Trophoblast cell (in vitro differentiated cells and primary cell): ENCODE measurements around the gene ACAA1.
"Not testable (repeated sequence)": the region's sequence is repeated elsewhere in the genome, so short reads cannot be mapped to it uniquely, and the experiment has no call there.

Experiments
- DNase-seq, 2 donors: peaks; one replicate each; pipeline ENCODE4 v3.0.0-alpha.2; 2016
- H2AFZ ChIP-seq: 2 replicates; pipeline ENCODE4 v1.6.1; 2013; ENCODE audit warnings: low read length, moderate library complexity, mild to moderate bottlenecking; ENCODE audit not compliant: insufficient read depth, poor library complexity
- H2AK5ac ChIP-seq: 2 replicates; pipeline ENCODE4 v1.6.1; 2013; ENCODE audit warnings: mild to moderate bottlenecking, low read length
- H2BK120ac ChIP-seq: 2 replicates; pipeline ENCODE4 v1.6.1; 2013; ENCODE audit warnings: low read length, mild to moderate bottlenecking, moderate library complexity; ENCODE audit not compliant: insufficient read depth, poor library complexity
- H2BK12ac ChIP-seq: 2 replicates; pipeline ENCODE4 v1.6.1; 2013; ENCODE audit warnings: mild to moderate bottlenecking, low read length, moderate library complexity
- H2BK5ac ChIP-seq: 2 replicates; pipeline ENCODE4 v1.6.1; 2013; ENCODE audit warnings: low read length, low read depth, moderate library complexity, mild to moderate bottlenecking; ENCODE audit not compliant: poor library complexity
- H3K14ac ChIP-seq: 2 replicates; pipeline ENCODE4 v1.6.1; 2013; ENCODE audit warnings: mild to moderate bottlenecking, low read length
- H3K18ac ChIP-seq: 2 replicates; pipeline ENCODE4 v1.6.1; 2013; ENCODE audit warnings: mild to moderate bottlenecking, low read length
- H3K23ac ChIP-seq: 2 replicates; pipeline ENCODE4 v1.6.1; 2013; ENCODE audit warnings: low read length
- H3K27ac ChIP-seq: 2 replicates; pipeline ENCODE4 v1.5.1; 2013; ENCODE audit warnings: low read depth, mild to moderate bottlenecking, inconsistent platforms, low read length, moderate library complexity
- H3K27me3 ChIP-seq: 2 replicates; pipeline ENCODE4 v1.6.1; 2013; ENCODE audit warnings: inconsistent platforms, mild to moderate bottlenecking, low read length, moderate library complexity; ENCODE audit not compliant: insufficient read depth
- H3K36me3 ChIP-seq, 2 experiments: 1 replicate in 1 of 2; 2 replicates in 1 of 2; pipeline ENCODE4 v1.6.1; 2013; ENCODE audit warnings: low read length in 2 of 2, mild to moderate bottlenecking in 2 of 2, moderate library complexity in 1 of 2; ENCODE audit not compliant: insufficient read depth in 2 of 2, control insufficient read depth in 1 of 2
- H3K4ac ChIP-seq: 2 replicates; pipeline ENCODE4 v1.6.1; 2013; ENCODE audit warnings: low read depth, mild to moderate bottlenecking, low read length, moderate library complexity
- H3K4me1 ChIP-seq, 2 experiments: 1 replicate in 1 of 2; 2 replicates in 1 of 2; pipeline ENCODE4 v1.6.1; 2013; ENCODE audit warnings: low read length in 2 of 2, mild to moderate bottlenecking in 2 of 2, moderate library complexity in 1 of 2; ENCODE audit not compliant: insufficient read depth in 2 of 2, control insufficient read depth in 1 of 2
- H3K4me2 ChIP-seq: 2 replicates; pipeline ENCODE4 v1.6.1; 2013; ENCODE audit warnings: inconsistent platforms, mild to moderate bottlenecking, low read length, moderate library complexity
- H3K4me3 ChIP-seq: 2 replicates; pipeline ENCODE4 v1.5.1; 2013; ENCODE audit warnings: mild to moderate bottlenecking, low read depth, low read length, inconsistent platforms
- H3K79me1 ChIP-seq: one replicate; pipeline ENCODE4 v1.6.1; 2013; ENCODE audit warnings: low read length
- H3K79me2 ChIP-seq: 2 replicates; pipeline ENCODE4 v1.6.1; 2013; ENCODE audit warnings: low read length, mild to moderate bottlenecking; ENCODE audit not compliant: control insufficient read depth, insufficient read depth, poor library complexity
- H3K9ac ChIP-seq: 2 replicates; pipeline ENCODE4 v1.6.1; 2013; ENCODE audit warnings: mild to moderate bottlenecking, low read length
- H3K9me3 ChIP-seq: 2 replicates; pipeline ENCODE4 v1.6.1; 2013; ENCODE audit warnings: low read depth, mild to moderate bottlenecking, control low read depth, inconsistent platforms, low read length; ENCODE audit not compliant: insufficient read depth
- H4K12ac ChIP-seq: 2 replicates; pipeline ENCODE4 v1.6.1; 2013; ENCODE audit warnings: low read depth, mild to moderate bottlenecking, low read length, moderate library complexity
- H4K8ac ChIP-seq: 2 replicates; pipeline ENCODE4 v1.6.1; 2013; ENCODE audit warnings: low read depth, mild to moderate bottlenecking, low read length, moderate library complexity
- H4K91ac ChIP-seq: one replicate; pipeline ENCODE4 v1.6.1; 2013; ENCODE audit warnings: low read depth, mild to moderate bottlenecking, low read length, moderate library complexity
- WGBS: extraction: QIAGEN DNeasy Blood & Tissue Kit; methylation state at CpG from one replicate; pipeline ENCODE4 v1.1.7; 2013; ENCODE audit warnings: missing lambda C conversion rate; ENCODE audit not compliant: insufficient read length, insufficient coverage; ENCODE audit errors: extremely low coverage; 5-methylcytosine and 5-hydroxymethylcytosine counted together

Gene ACAA1

DNA sequence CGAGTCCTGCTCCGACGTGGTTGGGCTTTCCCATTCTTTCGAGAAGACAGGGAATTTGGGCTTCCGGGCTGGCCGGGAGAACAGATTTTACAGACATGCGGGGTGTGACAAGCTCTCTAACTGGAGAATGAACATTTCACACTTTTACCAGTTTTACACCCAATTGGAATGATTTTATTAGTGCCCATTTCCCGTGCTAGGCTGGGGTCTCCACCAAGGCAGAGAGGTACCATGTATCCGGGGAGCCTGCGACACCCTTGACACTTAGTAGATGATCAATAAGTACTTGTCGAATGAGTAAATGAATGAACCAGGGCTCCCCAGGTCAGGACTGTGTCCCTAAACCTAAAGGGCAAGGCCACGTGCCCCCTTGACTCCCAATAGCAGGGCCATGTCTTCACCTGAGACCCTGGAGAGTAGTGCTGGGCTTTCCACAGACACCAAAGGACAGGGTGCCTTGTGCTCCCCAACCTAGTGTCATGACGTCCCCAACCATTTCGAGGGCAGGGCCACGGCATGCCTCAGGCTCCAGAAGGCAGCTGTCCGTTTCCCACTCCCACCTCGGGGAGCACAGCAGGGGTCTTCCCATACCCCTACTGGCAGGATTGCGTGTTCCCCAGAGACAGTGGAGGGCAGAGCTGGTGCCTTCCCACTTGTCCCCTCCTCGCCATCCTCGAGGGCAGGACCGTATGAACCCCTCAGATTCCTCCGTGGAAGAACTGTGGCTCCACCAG lies 855 bp upstream of the ACAA1 start:
- Histone ChIP-seq H2BK12ac (peak overlapping the region; percentile 1), H3K36me3 (peaks cover 17 to 22% of the 10 kb centered on the region in 2 experiments), H3K4me1 (peaks cover 33 to 44% of the 10 kb centered on the region in 2 experiments), H3K4me3 (peak overlapping the region; percentile 71), H3K18ac (peak overlapping the region; percentile 71), H4K91ac (peak overlapping the region; percentile 97), H2AK5ac (peak overlapping the region; percentile 7), H3K27me3 (no peaks in the 10 kb centered on the region), H2AFZ (peak overlapping the region; percentile 98), H3K14ac (peak overlapping the region; percentile 96), H2BK5ac (peak overlapping the region; percentile 77), H2BK120ac (peak overlapping the region; percentile 94), H3K4ac (peak overlapping the region; percentile 57), H3K9me3 (no peaks in the 10 kb centered on the region), H3K79me2 (peaks cover 17% of the 10 kb centered on the region), H3K23ac (no peak overlapping the region), H4K12ac (peak overlapping the region; percentile 83), H4K8ac (peak overlapping the region; percentile 98), H3K27ac (peak overlapping the region; percentile 86), H3K9ac (peak overlapping the region; percentile 39), H3K4me2 (peak overlapping the region; percentile 58), H3K79me1 (peaks cover 30% of the 10 kb centered on the region)
- no CpG with 5 or more reads among the region's 22 CpGs for WGBS
- peak in 1 of 2 donors; percentile 74 for DNase-seq

DNA sequence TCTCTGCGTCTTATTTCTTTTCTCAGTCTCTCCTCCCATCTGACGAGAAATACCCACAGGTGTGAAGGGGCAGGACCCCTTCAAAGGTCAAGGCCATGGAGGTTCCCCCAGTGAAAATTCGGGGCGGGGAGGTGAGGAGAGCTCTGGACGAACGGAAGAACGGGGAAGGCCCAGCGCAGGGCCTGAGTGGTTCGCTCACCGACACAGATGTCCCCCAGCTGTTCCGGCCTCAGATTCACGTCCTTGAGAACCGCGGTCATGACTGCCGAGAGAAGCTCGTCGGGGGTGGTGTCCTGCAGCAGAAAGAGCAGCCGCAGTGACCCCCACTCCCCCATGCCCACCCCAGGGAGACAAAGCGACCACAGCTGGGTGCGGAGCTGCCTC lies 542 bp downstream of the ACAA1 start:
- H2AFZ ChIP-seq = no peak overlapping the region
- no peak for DNase-seq
- H3K18ac ChIP-seq = peak overlapping the region; percentile 13
- H3K36me3 ChIP-seq = peaks cover 17 to 20% of the 10 kb centered on the region in 2 experiments
- peak overlapping the region; percentile 80 for H3K4me2 ChIP-seq
- H3K79me1 ChIP-seq = peaks cover 33% of the 10 kb centered on the region
- H3K9ac ChIP-seq = peak overlapping the region; percentile 91
- H3K14ac ChIP-seq = peak overlapping the region; percentile 74
- H3K4ac ChIP-seq = peak overlapping the region; percentile 73
- H4K91ac ChIP-seq = peak overlapping the region; percentile 34
- peak overlapping the region; percentile 16 for H2BK120ac ChIP-seq
- no peaks in the 10 kb centered on the region for H3K9me3 ChIP-seq
- peak overlapping the region; percentile 59 for H4K8ac ChIP-seq
- no peak overlapping the region for H3K23ac ChIP-seq
- peak overlapping the region; percentile 5 for H4K12ac ChIP-seq
- H2BK5ac ChIP-seq = peak overlapping the region; percentile 32
- H3K79me2 ChIP-seq = peaks cover 17% of the 10 kb centered on the region
- peak overlapping the region; percentile 97 for H3K4me3 ChIP-seq
- no peaks in the 10 kb centered on the region for H3K27me3 ChIP-seq
- H2AK5ac ChIP-seq = no peak overlapping the region
- H3K27ac ChIP-seq = peak overlapping the region; percentile 60
- H3K4me1 ChIP-seq = peaks cover 39 to 52% of the 10 kb centered on the region in 2 experiments
- no peak overlapping the region for H2BK12ac ChIP-seq
- no CpG with 5 or more reads among the region's 20 CpGs for WGBS

DNA sequence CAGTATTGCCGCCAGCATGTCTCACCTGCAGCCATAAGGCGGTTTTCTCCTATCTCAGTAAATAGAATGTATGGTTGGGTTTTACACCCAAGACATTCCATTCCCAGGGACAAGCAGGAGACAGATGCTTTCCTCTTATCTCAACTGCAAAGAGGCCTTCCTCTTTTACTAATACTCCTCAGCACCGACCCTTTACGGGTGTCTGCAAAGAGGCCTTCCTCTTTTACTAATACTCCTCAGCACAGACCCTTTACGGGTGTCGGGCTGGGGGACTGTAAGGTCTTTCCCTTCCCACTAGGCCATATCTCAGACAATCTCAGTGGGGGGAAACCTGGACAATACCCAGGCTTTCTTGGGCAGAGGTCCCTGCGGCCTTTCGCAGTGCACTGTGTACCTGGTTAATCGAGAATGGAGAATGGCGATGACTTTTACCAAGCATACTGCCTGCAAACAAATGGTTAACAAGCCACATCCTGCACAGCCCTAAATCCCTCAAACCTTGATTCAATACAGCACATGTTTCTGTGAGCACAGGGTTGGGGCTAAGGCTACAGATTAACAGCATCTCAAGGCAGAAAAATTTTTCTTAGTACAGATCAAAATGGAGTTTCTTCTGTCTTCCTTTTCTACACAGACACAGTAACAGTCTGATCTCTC lies 1.2 kb downstream of the ACAA1 start:
- H3K4ac ChIP-seq, H2BK12ac ChIP-seq, H4K8ac ChIP-seq, H2BK120ac ChIP-seq, H4K12ac ChIP-seq, H3K9me3 ChIP-seq, H3K4me3 ChIP-seq, DNase-seq, H3K27ac ChIP-seq, H2AK5ac ChIP-seq, H3K9ac ChIP-seq, H4K91ac ChIP-seq, H2BK5ac ChIP-seq, H3K23ac ChIP-seq, H3K18ac ChIP-seq, H3K27me3 ChIP-seq, H2AFZ ChIP-seq, H3K14ac ChIP-seq: not testable (repeated sequence)
- Histone ChIP-seq H3K79me1 (peaks cover 33% of the 10 kb centered on the region), H3K79me2 (peaks cover 17% of the 10 kb centered on the region), H3K4me1 (peaks cover 39 to 51% of the 10 kb centered on the region in 2 experiments), H3K36me3 (peaks cover 15 to 20% of the 10 kb centered on the region in 2 experiments), H3K4me2 (peak overlapping the region; percentile 80)
- WGBS = no CpG with 5 or more reads among the region's 10 CpGs

DNA sequence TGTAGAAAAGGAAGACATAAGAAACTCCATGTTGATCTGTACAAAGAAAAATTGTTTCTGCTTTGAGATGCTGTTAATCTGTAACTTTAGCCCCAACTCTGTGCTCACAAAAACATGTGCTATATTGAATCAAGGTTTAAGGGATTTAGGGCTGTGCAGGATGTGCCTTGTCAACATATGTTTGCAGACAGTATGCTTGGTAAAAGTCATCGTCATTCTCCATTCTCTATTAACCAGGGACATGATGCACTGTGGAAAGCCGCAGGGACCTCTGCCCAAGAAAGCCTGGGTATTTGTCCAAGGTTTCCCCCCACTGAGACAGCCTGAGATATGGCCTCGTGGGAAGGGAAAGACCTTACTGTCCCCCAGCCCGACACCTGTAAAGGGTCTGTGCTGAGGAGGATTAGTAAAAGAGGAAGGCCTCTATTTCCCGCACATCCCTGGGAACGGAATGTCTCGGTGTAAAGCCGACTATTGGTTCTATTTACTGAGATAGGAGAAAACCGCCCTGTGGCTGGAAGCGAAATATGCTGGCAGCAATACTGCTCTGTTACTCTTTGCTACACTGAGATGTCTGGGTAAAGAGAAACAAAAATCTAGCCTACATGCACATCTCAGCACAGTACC lies 2.3 kb downstream of the ACAA1 start:
- no CpG with 5 or more reads among the region's 10 CpGs for WGBS
- not testable (repeated sequence) for H3K27me3 ChIP-seq, H3K9me3 ChIP-seq, DNase-seq, H2BK120ac ChIP-seq, H2BK5ac ChIP-seq, H2AK5ac ChIP-seq, H3K4me3 ChIP-seq, H3K27ac ChIP-seq, H3K9ac ChIP-seq, H2AFZ ChIP-seq, H3K18ac ChIP-seq, H2BK12ac ChIP-seq, H3K23ac ChIP-seq, H3K4ac ChIP-seq, H3K4me2 ChIP-seq, H4K8ac ChIP-seq, H4K12ac ChIP-seq, H4K91ac ChIP-seq, H3K14ac ChIP-seq
- H3K36me3 ChIP-seq = peaks cover 15 to 24% of the 10 kb centered on the region in 2 experiments
- H3K79me2 ChIP-seq = peaks cover 17% of the 10 kb centered on the region
- peaks cover 33% of the 10 kb centered on the region for H3K79me1 ChIP-seq
- H3K4me1 ChIP-seq = peaks cover 31 to 40% of the 10 kb centered on the region in 2 experiments
